T-helper 22 cell (primary cell): Measurements from ENCODE around the gene HRH1.
"Not testable (repeated sequence)": the region's sequence is repeated elsewhere in the genome, so short reads cannot be mapped to it uniquely, and the experiment has no call there.

Experiments used
- DNase-seq: peaks from one replicate; pipeline ENCODE4 v3.0.0-alpha.2; 2020; ENCODE audit warnings: low read depth

Gene HRH1

GRCh38 chr3:11244121-11244677 lies 89.9 kb downstream of the HRH1 start:
- no peak for DNase-seq

- no peak for DNase-seq
These were observed 91.0 kb downstream of the HRH1 start for GRCh38 chr3:11245276-11245675.

- DNase-seq: no peak
These were observed 91.8 kb downstream of the HRH1 start for GRCh38 chr3:11245827-11246662.

DNA sequence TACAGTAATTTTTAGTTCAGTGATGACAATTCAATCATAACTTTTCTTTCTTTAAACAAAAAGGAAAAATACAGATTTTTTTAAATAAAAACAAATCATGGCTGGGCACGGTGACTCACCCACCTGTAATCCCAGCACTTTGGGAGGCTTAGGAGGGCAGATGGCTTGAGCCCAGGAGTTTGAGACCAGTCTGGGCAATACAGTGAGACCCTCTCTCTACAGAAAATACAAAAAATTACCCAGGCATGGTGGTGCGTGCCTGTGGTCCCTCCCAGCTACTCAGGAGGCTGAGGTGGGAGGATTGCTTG lies 92.3 kb downstream of the HRH1 start:
- DNase-seq: no peak

- DNase-seq: no peak
These were observed 93.1 kb downstream of the HRH1 start for GRCh38 chr3:11247362-11247761.

DNA sequence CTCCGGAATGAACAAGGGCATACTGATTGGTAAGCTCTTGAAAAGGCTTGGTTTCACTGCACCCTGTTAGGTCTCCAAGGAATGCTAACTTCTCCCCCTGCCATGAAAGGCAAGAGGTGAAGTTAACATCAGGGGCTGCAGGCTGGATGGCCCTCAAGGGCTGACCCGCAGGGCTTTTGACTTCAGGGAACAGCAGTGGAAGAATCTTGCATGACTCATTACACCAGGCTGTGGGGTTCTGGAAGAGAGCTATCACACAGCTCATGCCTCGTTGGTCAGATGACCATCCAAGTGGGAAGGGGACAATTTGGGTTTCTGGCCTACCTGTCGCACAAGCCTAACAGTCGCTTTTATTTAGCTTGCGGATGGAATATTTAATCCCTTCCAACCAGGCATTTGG lies 94.3 kb downstream of the HRH1 start:
- no peak for DNase-seq

- peak; percentile 6 for DNase-seq
These were observed 96.9 kb downstream of the HRH1 start for GRCh38 chr3:11250902-11251806.

GRCh38 chr3:11251807-11252176 lies 97.5 kb downstream of the HRH1 start:
- no peak for DNase-seq

- no peak for DNase-seq
These were observed 100.6 kb downstream of the HRH1 start for GRCh38 chr3:11254876-11255275.

DNA sequence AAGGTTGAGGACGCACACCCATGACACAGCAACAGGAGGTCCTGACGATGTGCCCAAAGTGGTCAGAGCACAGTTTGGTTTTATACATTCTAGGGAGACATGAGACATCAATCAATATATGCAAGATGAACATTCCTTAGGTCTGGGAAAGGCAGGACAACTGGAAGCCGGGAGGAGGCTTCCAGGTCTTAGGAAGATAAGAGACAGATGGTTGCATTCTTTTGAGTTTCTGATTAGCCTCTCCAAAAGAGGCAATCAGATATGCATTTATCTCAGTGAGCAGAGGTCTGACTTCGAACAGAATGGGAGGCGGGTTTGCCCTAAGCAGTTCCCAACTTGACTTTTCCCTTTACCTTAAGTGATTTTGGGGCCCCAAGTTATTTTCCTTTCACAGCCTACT lies 101.2 kb downstream of the HRH1 start:
- DNase-seq: not testable (repeated sequence)

DNA sequence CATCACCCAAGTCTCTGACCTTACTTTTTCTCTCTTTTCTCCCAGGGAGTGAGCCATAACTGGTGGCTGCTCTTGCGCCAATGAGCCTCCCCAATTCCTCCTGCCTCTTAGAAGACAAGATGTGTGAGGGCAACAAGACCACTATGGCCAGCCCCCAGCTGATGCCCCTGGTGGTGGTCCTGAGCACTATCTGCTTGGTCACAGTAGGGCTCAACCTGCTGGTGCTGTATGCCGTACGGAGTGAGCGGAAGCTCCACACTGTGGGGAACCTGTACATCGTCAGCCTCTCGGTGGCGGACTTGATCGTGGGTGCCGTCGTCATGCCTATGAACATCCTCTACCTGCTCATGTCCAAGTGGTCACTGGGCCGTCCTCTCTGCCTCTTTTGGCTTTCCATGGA lies 104.7 kb downstream of the HRH1 start:
- no peak for DNase-seq

- no peak for DNase-seq
These were observed 106.2 kb downstream of the HRH1 start for GRCh38 chr3:11260460-11260859.

DNA sequence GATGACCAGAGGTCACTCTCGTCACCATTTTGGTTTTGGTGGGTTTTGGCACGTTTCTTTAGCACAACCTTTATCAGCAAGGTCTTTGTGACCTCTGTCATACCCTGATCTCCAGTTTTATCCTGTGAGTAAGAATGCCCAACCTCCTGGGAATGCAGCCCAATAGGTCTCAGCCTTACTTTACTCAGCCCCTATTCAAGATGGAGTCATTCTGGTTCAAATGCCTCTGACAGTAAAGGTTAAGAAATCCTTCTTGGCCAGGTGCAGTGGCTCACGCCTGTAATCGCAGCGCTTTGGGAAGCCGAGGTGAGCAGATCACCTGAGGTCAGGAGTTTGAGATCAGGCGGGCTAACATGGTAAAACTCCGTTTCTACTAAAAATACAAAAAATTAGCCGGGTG lies 114.7 kb downstream of the HRH1 start:
- DNase-seq: no peak

- DNase-seq: peak; percentile 93
These were observed 118.0 kb downstream of the HRH1 start, which contains the start of gene ATG7 for GRCh38 chr3:11271986-11272904. Gene ATG7 (plus strand): TSS chr3:11272397. CDS start chr3:11298696, 26,299 bp downstream.

GRCh38 chr3:11272906-11273574 lies 118.7 kb downstream of the HRH1 start:
- DNase-seq: no peak

DNA sequence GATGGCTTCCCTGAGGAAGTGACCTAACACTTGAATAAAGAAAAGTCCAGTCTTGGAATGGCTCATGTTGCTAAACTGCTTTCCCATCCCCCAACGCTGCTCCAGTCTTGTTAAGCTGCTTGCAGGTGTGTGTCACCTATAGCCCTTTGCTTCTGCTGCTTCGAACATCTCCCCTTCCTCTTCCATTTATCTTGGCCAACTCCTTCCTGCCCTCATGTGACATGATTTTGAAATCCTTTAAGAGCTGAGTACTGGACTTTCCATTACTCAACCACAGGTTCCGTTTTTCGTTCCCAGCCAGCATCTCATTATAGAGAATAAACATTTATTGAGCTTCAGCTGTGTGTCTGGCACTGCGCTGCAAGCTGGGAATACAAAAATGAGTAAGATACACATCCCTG lies 119.6 kb downstream of the HRH1 start:
- DNase-seq: no peak

- no peak for DNase-seq
These were observed 120.4 kb downstream of the HRH1 start for GRCh38 chr3:11274566-11275142.

GRCh38 chr3:11275926-11276325 lies 121.6 kb downstream of the HRH1 start:
- DNase-seq: no peak

GRCh38 chr3:11276901-11277300 lies 122.6 kb downstream of the HRH1 start:
- DNase-seq: no peak

GRCh38 chr3:11282250-11283138 lies 128.2 kb downstream of the HRH1 start:
- DNase-seq: no peak
